OCI-LY1 (cell line): ENCODE measurements around the gene NINJ2.

ENCODE experiments used
- CTCF ChIP-seq: fragments of 200-600 bp; sonication (generic), shearing (Covaris generic); IDR thresholded peaks from 2 replicates; pipeline ENCODE4 v1.5.1; 2017; ENCODE audit warnings: mild to moderate bottlenecking, antibody characterized with exemption, low read length, moderate library complexity, mixed read lengths
- EZH2 ChIP-seq: fragments of 200-600 bp; sonication (generic), shearing (Covaris generic); IDR thresholded peaks from 2 replicates; pipeline ENCODE4 v1.8.0; 2017; ENCODE audit warnings: borderline replicate concordance, mixed run types, mild to moderate bottlenecking, antibody characterized with exemption, low read length, moderate library complexity, mixed read lengths

DNA sequence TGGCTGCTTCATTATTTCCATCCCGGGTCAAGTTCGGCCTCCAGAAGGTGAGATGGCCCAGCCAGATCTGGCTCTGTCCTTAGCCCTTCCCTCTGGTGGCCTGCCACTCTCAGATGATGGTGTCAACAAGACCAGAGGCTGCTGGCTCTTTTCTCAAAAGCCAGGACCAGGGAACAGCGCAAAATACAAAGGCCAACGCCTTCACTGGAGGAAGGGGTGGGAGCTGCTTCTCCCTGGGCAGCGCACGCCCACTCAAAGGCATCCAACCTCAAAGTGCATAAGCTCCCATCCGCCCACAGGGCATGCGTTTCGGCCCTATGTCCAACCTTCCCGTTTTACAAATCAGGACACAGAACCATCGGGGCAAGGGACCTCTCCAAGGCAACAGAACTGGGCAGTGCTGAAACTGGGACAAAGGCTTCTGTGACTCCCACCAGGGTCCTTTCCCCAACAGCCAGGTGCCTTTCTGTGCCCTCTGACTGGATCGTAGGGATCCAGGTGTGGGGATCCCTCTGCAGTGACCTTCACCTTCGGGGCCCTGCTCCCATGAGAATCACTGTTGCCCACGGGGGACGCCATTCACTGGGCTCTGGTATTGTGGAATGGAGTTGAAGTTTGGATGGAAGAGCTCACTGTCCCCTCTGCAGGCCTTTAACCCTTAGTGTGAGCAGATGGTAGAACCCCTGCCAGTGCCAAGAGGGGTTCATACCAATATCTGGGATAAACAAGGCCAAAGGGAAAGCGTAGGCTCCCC lies 76.8 kb downstream of the NINJ2 start:
- TF ChIP-seq CTCF, result no peak
- TF ChIP-seq EZH2, result no peak
